ENCODE data around the gene MFN2.
A peak's percentile ranks its signal among the peaks of the same experiment; 100 is the strongest.
"Not testable (repeated sequence)": the region's sequence is repeated elsewhere in the genome, so short reads cannot be mapped to it uniquely, and the experiment has no call there.

Gene MFN2

GRCh38 chr1:11979851-11980675, at the start of gene MFN2:
MFN2 (plus strand) TSS chr1:11980444; CDS start chr1:11989169, 8,725 bp downstream.
- Mint-ChIP-seq H3K4me3 (peak within 1 kb of the TSS; percentile 99), H3K27me3 (ENCODE audit: low read depth, poor library complexity) (no peaks in the 10 kb centered on the region), H3K27ac (peak within 1 kb of the TSS; percentile 99), H3K4me1 (peaks cover 33% of the 10 kb centered on the region), H3K9me3 (no peaks in the 10 kb centered on the region), H3K36me3 (ENCODE audit: low read depth) (peaks cover 31% of the 10 kb centered on the region)
- TF ChIP-seq, protein P1, sequence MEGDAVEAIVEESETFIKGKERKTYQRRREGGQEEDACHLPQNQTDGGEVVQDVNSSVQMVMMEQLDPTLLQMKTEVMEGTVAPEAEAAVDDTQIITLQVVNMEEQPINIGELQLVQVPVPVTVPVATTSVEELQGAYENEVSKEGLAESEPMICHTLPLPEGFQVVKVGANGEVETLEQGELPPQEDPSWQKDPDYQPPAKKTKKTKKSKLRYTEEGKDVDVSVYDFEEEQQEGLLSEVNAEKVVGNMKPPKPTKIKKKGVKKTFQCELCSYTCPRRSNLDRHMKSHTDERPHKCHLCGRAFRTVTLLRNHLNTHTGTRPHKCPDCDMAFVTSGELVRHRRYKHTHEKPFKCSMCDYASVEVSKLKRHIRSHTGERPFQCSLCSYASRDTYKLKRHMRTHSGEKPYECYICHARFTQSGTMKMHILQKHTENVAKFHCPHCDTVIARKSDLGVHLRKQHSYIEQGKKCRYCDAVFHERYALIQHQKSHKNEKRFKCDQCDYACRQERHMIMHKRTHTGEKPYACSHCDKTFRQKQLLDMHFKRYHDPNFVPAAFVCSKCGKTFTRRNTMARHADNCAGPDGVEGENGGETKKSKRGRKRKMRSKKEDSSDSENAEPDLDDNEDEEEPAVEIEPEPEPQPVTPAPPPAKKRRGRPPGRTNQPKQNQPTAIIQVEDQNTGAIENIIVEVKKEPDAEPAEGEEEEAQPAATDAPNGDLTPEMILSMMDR (IDR thresholded peaks at IDR 0.05), result no peak
- peak; percentile 98 for DNase-seq

DNA sequence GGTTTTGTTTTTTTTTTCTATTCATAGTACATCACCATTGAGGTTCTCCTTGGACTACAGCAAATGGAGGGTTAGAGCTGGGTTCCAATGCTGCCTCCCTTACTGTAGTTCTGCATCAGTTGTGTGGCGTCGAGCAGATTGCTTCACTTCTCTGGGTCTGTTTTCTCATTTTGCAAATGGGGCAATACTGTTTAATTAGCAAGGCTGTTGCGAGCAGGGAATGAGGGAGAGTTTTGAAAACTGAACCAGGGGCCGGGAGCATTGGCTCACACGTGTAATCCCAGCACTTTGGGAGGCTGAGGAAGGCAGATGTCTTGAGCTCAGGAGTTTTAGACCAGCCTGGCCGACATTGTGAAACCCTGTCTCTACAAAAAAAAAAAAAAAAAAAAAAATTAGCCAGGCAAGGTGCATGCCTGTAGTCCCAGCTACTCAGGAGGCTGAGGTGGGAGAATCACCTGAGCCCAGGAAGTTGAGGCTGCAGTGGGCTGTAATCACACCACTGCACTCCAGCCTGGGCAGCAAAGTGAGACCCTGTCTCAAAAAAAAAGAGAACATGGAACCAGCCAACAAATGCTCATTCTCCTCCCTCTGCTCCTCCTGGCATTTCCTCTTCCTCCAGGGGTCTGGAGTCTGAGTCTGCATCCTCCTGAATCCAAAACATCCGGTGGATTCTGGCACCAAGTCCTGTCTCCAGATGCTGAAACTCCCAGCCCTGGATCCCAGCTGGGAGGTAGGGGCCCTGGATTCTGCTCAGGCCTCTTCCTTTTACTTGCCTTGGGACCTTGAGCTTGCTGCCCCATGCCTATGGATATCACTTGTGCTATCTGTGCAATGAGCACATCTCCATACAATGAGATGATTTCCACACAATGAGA, 49.4 kb upstream of the MFN2 start:
- no peak for DNase-seq
- Mint-ChIP-seq H3K4me1 (peaks cover 56% of the 10 kb centered on the region), H3K27me3 (ENCODE audit: low read depth, poor library complexity) (no peaks in the 10 kb centered on the region), H3K9me3 (no peaks in the 10 kb centered on the region), H3K4me3 (no peak overlapping the region), H3K36me3 (ENCODE audit: low read depth) (no peaks in the 10 kb centered on the region), H3K27ac (peak overlapping the region; percentile 75)
- TF ChIP-seq, protein P1 (IDR thresholded peaks at IDR 0.05), result no peak

GRCh38 chr1:11931845-11932244, 48.4 kb upstream of the MFN2 start:
- H3K9me3 Mint-ChIP-seq, result no peaks in the 10 kb centered on the region
- H3K36me3 Mint-ChIP-seq (ENCODE audit: low read depth), result no peaks in the 10 kb centered on the region
- H3K27me3 Mint-ChIP-seq (ENCODE audit: low read depth, poor library complexity), result no peaks in the 10 kb centered on the region
- H3K4me1 Mint-ChIP-seq, result peaks cover 54% of the 10 kb centered on the region
- no peak overlapping the region for H3K27ac Mint-ChIP-seq
- TF ChIP-seq, protein P1 (IDR thresholded peaks at IDR 0.05), result no peak
- no peak for DNase-seq
- no peak overlapping the region for H3K4me3 Mint-ChIP-seq

GRCh38 chr1:11934302-11935056, 45.8 kb upstream of the MFN2 start, which contains the start of gene PLOD1:
PLOD1 (plus strand) TSS chr1:11934717; CDS start chr1:11934780, 63 bp downstream.
- H3K36me3 Mint-ChIP-seq (ENCODE audit: low read depth), result peaks cover 6% of the 10 kb centered on the region
- H3K4me1 Mint-ChIP-seq, result peaks cover 65% of the 10 kb centered on the region
- H3K27ac Mint-ChIP-seq, result peak within 1 kb of the TSS; percentile 72
- TF ChIP-seq, protein P1 (IDR thresholded peaks at IDR 0.05), result no peak
- peak within 1 kb of the TSS; percentile 78 for H3K4me3 Mint-ChIP-seq
- H3K9me3 Mint-ChIP-seq, result no peaks in the 10 kb centered on the region
- no peaks in the 10 kb centered on the region for H3K27me3 Mint-ChIP-seq (ENCODE audit: low read depth, poor library complexity)
- DNase-seq, result peak; percentile 85

DNA sequence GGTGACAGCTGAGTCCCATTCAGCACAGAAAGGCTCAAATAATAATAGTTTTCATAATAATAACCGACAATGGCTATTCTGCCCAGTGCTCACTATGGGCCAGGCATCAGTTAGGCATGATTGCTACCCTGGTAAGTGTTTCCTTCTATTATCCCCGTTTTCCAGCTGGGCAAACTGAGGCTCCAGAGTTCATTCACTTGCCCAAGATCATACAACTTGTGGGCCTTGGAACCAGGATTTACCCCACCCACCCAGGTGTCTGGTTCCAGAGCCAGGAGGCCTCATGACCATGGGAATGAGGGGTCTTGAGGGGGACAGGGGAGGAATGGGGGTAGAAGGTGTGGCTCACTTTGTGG, 45.2 kb upstream of the MFN2 start:
- no peak overlapping the region for H3K27ac Mint-ChIP-seq
- peaks cover 6% of the 10 kb centered on the region for H3K36me3 Mint-ChIP-seq (ENCODE audit: low read depth)
- TF ChIP-seq, protein P1 (IDR thresholded peaks at IDR 0.05), result no peak
- no peaks in the 10 kb centered on the region for H3K27me3 Mint-ChIP-seq (ENCODE audit: low read depth, poor library complexity)
- no peaks in the 10 kb centered on the region for H3K9me3 Mint-ChIP-seq
- DNase-seq, result no peak
- H3K4me1 Mint-ChIP-seq, result peaks cover 59% of the 10 kb centered on the region
- H3K4me3 Mint-ChIP-seq, result peak overlapping the region; percentile 78

DNA sequence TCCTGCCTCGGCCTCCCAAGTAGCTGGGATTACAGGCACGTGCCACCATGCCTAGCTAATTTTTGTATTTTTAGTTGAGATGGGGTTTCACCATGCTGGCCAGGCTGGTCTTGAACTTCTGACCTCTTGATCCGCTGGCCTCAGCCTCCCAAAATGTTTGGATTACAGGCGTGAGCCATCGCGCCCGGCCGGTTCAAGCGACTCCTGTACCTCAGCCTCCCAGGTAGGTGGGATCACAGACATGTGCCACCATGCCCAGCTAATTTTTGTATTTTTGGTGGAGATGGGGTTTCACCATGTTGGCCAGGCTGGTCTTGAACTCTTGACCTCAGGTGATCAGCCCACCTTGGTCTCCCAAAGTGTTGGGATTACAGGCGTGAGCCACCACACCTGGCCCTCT, 44.5 kb upstream of the MFN2 start:
- H3K4me3 Mint-ChIP-seq, result peak overlapping the region; percentile 78
- H3K27ac Mint-ChIP-seq, DNase-seq: not testable (repeated sequence)

More for the DNA sequence above, 44.5 kb upstream of the MFN2 start:
- not testable (repeated sequence) for H3K36me3 Mint-ChIP-seq (ENCODE audit: low read depth); H3K27me3 Mint-ChIP-seq (ENCODE audit: low read depth, poor library complexity); H3K9me3 Mint-ChIP-seq
- H3K4me1 Mint-ChIP-seq, result peaks cover 52% of the 10 kb centered on the region

Data from nephron progenitor cell (in vitro differentiated cells).